Gastrocnemius medialis (tissue), 4 donors: ENCODE measurements around the gene SLC39A11. TPM values are rescaled to one million over a fixed set of nuclear protein-coding genes. Genes with fewer than 3 reads are reported as not detected.

Source experiments
- ATAC-seq, 2 donors: fragments of 150-250 bp; one replicate each; pipeline ENCODE4 v1.9.1; 2016
- DNase-seq, 2 donors: peaks; one replicate each; pipeline ENCODE4 v3.0.0-alpha.2; 2019
- H3K27ac ChIP-seq, 4 donors: fragments of 200-600 bp; sonication (generic); 1 replicate in 1 of 4; 2 replicates in 3 of 4; pipeline ENCODE4 v1.5.1; 2016 to 2018; ENCODE audit warnings: mild to moderate bottlenecking in 2 of 4, moderate library complexity in 1 of 4
- H3K27me3 ChIP-seq, 3 donors: fragments of 200-600 bp; sonication (generic) in 2 of 3; 1 replicate in 1 of 3; 2 replicates in 2 of 3; pipeline versions ENCODE4 v1.5.1 to v1.6.0; 2016 to 2019; ENCODE audit warnings: mild to moderate bottlenecking in 1 of 3, moderate library complexity in 1 of 3
- H3K36me3 ChIP-seq, 2 donors: fragments of 200-600 bp; sonication (generic) in 1 of 2; one replicate each; pipeline ENCODE4 v1.5.1; 2017 to 2018
- H3K4me1 ChIP-seq, 2 donors: fragments of 200-600 bp; sonication (generic) in 1 of 2; one replicate each; pipeline ENCODE4 v1.5.1; 2016 to 2017; ENCODE audit warnings: mild to moderate bottlenecking in 2 of 2
- H3K4me3 ChIP-seq, 4 donors: fragments of 200-600 bp; sonication (generic) in 3 of 4; 1 replicate in 1 of 4; 2 replicates in 3 of 4; pipeline ENCODE4 v1.5.1; 2016 to 2019; ENCODE audit warnings: mild to moderate bottlenecking in 2 of 4
- H3K9me3 ChIP-seq, 3 donors: fragments of 200-600 bp; sonication (generic) in 2 of 3; 1 replicate in 1 of 3; 2 replicates in 2 of 3; pipeline ENCODE4 v1.5.1; 2016 to 2019
- CTCF ChIP-seq, 5 experiments: fragments of 450-650 bp in 3 of 5; fragments of 200-600 bp in 2 of 5; sonication (generic) in 2 of 5; IDR thresholded peaks in 4 of 5; conservative IDR thresholded peaks in 1 of 5; 1 replicate in 4 of 5; 2 replicates in 1 of 5; pipeline ENCODE4 v1.5.1; 2016 to 2019; ENCODE audit warnings: antibody characterized with exemption in 5 of 5, mild to moderate bottlenecking in 3 of 5, moderate library complexity in 3 of 5
- POLR2A ChIP-seq, 2 donors: fragments of 450-650 bp; IDR thresholded peaks; one replicate each; pipeline ENCODE4 v1.6.1; 2017; ENCODE audit warnings: antibody characterized with exemption in 2 of 2, mild to moderate bottlenecking in 2 of 2, moderate library complexity in 2 of 2
- in situ Hi-C, 4 donors: fragments of 200-750 bp; cut with MboI; loops; one replicate each; pipeline versions ENCODE4 v1.15.0 to v1.8.0; 2017; ENCODE audit warnings: low sequenced_read_pairs in 4 of 4
- intact Hi-C: fragments of 100-400 bp; cut with DNase I; formaldehyde crosslinking; loops from one replicate; pipeline ENCODE4 v1.15.1; 2023; ENCODE audit warnings: low total_unique reads
- total RNA-seq, 4 donors: library from RNA; depleted of rRNA; stranded (reverse); fragments of >200 nt; gene quantifications; one replicate each; pipeline versions ENCODE4 v1.1.0 to v1.2.3, GENCODE V29; 2016

The SLC39A11 gene
- total RNA-seq, 4 donors from 2014 or later = 7.6 to 28.4 (median 10.7) TPM

- no peaks in the 10 kb centered on the region for H3K9me3 ChIP-seq
- intact Hi-C loops (no loop called here), in situ Hi-C loops (no loop called here)
- no peak overlapping the region for H3K4me3 ChIP-seq
- ATAC-seq (no peak), DNase-seq (no peak)
- no peaks in the 10 kb centered on the region for H3K36me3 ChIP-seq
- H3K4me1 ChIP-seq = no peaks in the 10 kb centered on the region
- TF ChIP-seq POLR2A (IDR thresholded peaks at IDR 0.05) (no peak), CTCF (IDR thresholded peaks at IDR 0.05 in 4 of 5, conservative IDR thresholded peaks at IDR 0.05 in 1 of 5) (no peak)
- H3K27me3 ChIP-seq = no peaks in the 10 kb centered on the region
- H3K27ac ChIP-seq = no peak overlapping the region
Observed at GRCh38 chr17:72858826-72859495, 233.5 kb downstream of the SLC39A11 start.

GRCh38 chr17:72853440-72854415, 238.8 kb downstream of the SLC39A11 start:
- no peak overlapping the region for H3K4me3 ChIP-seq
- no peaks in the 10 kb centered on the region for H3K27me3 ChIP-seq
- intact Hi-C loops (no loop called here), in situ Hi-C loops (no loop called here)
- H3K36me3 ChIP-seq = no peaks in the 10 kb centered on the region
- DNase-seq (no peak), ATAC-seq (no peak)
- no peaks in the 10 kb centered on the region for H3K9me3 ChIP-seq
- H3K27ac ChIP-seq = no peak overlapping the region
- no peak for TF ChIP-seq CTCF (IDR thresholded peaks at IDR 0.05 in 4 of 5, conservative IDR thresholded peaks at IDR 0.05 in 1 of 5)
- TF ChIP-seq POLR2A (IDR thresholded peaks at IDR 0.05) = no peak
- peaks cover 0 to 3% of the 10 kb centered on the region in 2 donors for H3K4me1 ChIP-seq

GRCh38 chr17:72852277-72852938, 240.1 kb downstream of the SLC39A11 start:
- Histone ChIP-seq H3K27ac (no peak overlapping the region), H3K4me1 (peaks cover 0 to 3% of the 10 kb centered on the region in 2 donors), H3K36me3 (no peaks in the 10 kb centered on the region), H3K27me3 (no peaks in the 10 kb centered on the region), H3K4me3 (no peak overlapping the region), H3K9me3 (no peaks in the 10 kb centered on the region)
- intact Hi-C loops = no loop called here
- in situ Hi-C loops = no loop called here
- no peak for ATAC-seq
- no peak for TF ChIP-seq POLR2A (IDR thresholded peaks at IDR 0.05)
- TF ChIP-seq CTCF (IDR thresholded peaks at IDR 0.05 in 4 of 5, conservative IDR thresholded peaks at IDR 0.05 in 1 of 5) = no peak
- DNase-seq = no peak

- ATAC-seq (no peak), DNase-seq (no peak)
- Histone ChIP-seq H3K4me1 (peaks cover 0 to 3% of the 10 kb centered on the region in 2 donors), H3K9me3 (no peaks in the 10 kb centered on the region), H3K36me3 (no peaks in the 10 kb centered on the region), H3K27ac (no peak overlapping the region), H3K27me3 (no peaks in the 10 kb centered on the region), H3K4me3 (no peak overlapping the region)
- TF ChIP-seq CTCF (IDR thresholded peaks at IDR 0.05 in 4 of 5, conservative IDR thresholded peaks at IDR 0.05 in 1 of 5) = no peak
- in situ Hi-C loops (no loop called here), intact Hi-C loops (no loop called here)
Observed at GRCh38 chr17:72850410-72851118, 241.9 kb downstream of the SLC39A11 start.
